Mesothelial cell of epicardium (in vitro differentiated cells): ENCODE results near the gene FAM241B. TPM values are rescaled to one million over a fixed set of nuclear protein-coding genes. Genes with fewer than 3 reads are reported as not detected.

Source experiments
- DNase-seq, 2 experiments: peaks; one replicate each; pipeline ENCODE4 v3.0.0; 2021; ENCODE audit warnings: low spot score in 2 of 2; ENCODE audit not compliant: unreplicated experiment in 2 of 2
- H3K27ac Mint-ChIP-seq: 2 replicates; pipeline ENCODE4 v1.8.0; 2021; ENCODE audit warnings: mixed read lengths
- H3K27me3 Mint-ChIP-seq: 2 replicates; pipeline ENCODE4 v1.8.0; 2021; ENCODE audit warnings: low read depth, mixed read lengths
- H3K36me3 Mint-ChIP-seq: 2 replicates; pipeline ENCODE4 v1.8.0; 2021; ENCODE audit warnings: mixed read lengths
- H3K4me1 Mint-ChIP-seq: 2 replicates; pipeline ENCODE4 v1.8.0; 2021; ENCODE audit warnings: mixed read lengths
- H3K4me3 Mint-ChIP-seq: 2 replicates; pipeline ENCODE4 v1.8.0; 2021; ENCODE audit warnings: mild to moderate bottlenecking, moderate library complexity, mixed read lengths
- H3K9me3 Mint-ChIP-seq: 2 replicates; pipeline ENCODE4 v1.8.0; 2021; ENCODE audit warnings: mixed read lengths
- CTCF ChIP-seq: fragments of 200-600 bp; sonication (generic); IDR thresholded peaks from one replicate; pipeline ENCODE4 v1.5.0; 2021; ENCODE audit warnings: antibody characterized with exemption; ENCODE audit not compliant: unreplicated experiment
- total RNA-seq: library from RNA; stranded (reverse); gene quantifications from 3 replicates; pipeline ENCODE4 v1.2.1, GENCODE V29; 2021

Gene FAM241B, protein sequence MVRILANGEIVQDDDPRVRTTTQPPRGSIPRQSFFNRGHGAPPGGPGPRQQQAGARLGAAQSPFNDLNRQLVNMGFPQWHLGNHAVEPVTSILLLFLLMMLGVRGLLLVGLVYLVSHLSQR
- 19.2 to 20.9 TPM (median 20.1 TPM) in 3 replicates for total RNA-seq

GRCh38 chr10:69629897-69630650 is at the start of gene FAM241B:
Gene FAM241B (plus strand): TSS chr10:69630247. CDS start chr10:69631744, 1,497 bp downstream.
- peak; percentile 100 for TF ChIP-seq CTCF
- peaks cover 10% of the 10 kb centered on the region for H3K4me1 Mint-ChIP-seq
- peak within 1 kb of the TSS; percentile 73 for H3K4me3 Mint-ChIP-seq
- no peaks in the 10 kb centered on the region for H3K9me3 Mint-ChIP-seq
- H3K27me3 Mint-ChIP-seq = peaks cover 29% of the 10 kb centered on the region
- H3K36me3 Mint-ChIP-seq = peaks cover 8% of the 10 kb centered on the region
- peak; percentile 65 to 86 for DNase-seq
- H3K27ac Mint-ChIP-seq = no peak within 1 kb of the TSS

DNA sequence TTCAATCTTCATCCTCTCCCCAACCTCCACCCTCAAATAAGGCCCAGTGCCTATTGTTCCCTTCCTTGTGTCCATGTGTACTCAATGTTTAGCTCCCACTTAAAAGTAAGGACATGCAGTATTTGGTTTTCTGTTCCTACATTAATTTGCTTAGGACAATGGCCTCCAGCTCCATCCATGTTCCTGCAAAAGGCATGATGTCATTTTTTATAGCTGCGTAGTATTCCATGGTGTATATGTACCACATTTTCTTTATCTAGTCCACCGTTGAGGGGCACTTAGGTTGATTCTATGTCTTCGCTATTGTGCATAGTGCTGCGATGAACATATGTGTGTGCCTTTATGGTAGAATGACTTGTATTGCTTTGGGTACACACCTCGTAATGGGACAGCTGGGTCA is 49.6 kb upstream of the FAM241B start:
- no peak for TF ChIP-seq CTCF
- Mint-ChIP-seq H3K4me3 (no peak overlapping the region), H3K27ac (no peak overlapping the region), H3K27me3 (peaks cover 72% of the 10 kb centered on the region), H3K9me3 (no peaks in the 10 kb centered on the region), H3K4me1 (no peaks in the 10 kb centered on the region), H3K36me3 (no peaks in the 10 kb centered on the region)
- DNase-seq = no peak

DNA sequence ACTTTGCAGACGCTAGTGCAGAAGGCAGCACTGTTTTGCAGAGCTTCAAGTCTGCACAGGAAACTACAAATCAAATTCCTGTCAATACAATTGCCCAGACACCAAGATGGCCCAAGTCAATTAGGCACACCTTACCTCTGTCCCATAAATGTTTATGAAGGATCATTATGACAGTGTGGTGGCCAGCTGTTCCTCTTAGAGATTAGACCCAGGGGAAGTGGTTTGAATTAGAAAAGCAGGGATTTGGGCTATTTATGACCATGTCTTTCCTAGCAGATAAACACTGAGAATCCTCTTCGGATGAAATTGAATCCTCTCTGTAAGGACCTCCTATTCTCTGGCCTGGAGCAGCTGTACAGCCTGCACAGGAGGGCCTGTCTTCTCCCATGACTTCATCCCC is 46.9 kb upstream of the FAM241B start:
- Mint-ChIP-seq H3K36me3 (no peaks in the 10 kb centered on the region), H3K4me3 (no peak overlapping the region), H3K27me3 (peaks cover 58% of the 10 kb centered on the region), H3K4me1 (no peaks in the 10 kb centered on the region), H3K9me3 (no peaks in the 10 kb centered on the region), H3K27ac (no peak overlapping the region)
- TF ChIP-seq CTCF = no peak
- no peak for DNase-seq

DNA sequence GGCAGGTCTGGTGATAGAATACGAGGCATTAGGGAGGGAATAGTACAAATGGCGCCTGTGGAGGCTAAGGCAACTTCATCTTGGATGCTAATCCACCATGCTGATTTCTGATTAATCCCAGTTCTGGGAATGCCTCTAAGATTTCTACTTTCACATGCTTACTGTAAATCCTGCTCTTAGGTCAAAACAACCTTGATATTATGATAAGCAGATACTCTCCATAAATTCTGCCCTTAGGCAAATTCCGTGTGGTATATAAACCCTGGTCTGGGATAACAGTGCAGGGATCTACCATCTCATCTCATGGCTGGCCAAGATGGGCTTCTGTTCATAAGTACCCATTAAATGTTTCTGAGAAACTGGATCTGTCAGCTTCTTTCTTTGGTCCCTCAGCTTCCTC is 45.4 kb upstream of the FAM241B start:
- Mint-ChIP-seq H3K4me1 (no peaks in the 10 kb centered on the region), H3K27ac (no peak overlapping the region), H3K27me3 (peaks cover 57% of the 10 kb centered on the region), H3K9me3 (no peaks in the 10 kb centered on the region), H3K36me3 (no peaks in the 10 kb centered on the region), H3K4me3 (no peak overlapping the region)
- TF ChIP-seq CTCF = no peak
- no peak for DNase-seq

- Mint-ChIP-seq H3K4me3 (no peak overlapping the region), H3K9me3 (no peaks in the 10 kb centered on the region), H3K27me3 (peaks cover 33% of the 10 kb centered on the region), H3K4me1 (no peaks in the 10 kb centered on the region), H3K36me3 (no peaks in the 10 kb centered on the region), H3K27ac (no peak overlapping the region)
- no peak for TF ChIP-seq CTCF
- no peak for DNase-seq
Measured at GRCh38 chr10:69588358-69588757, 41.7 kb upstream of the FAM241B start.
